Endothelial cell of umbilical vein (primary cell): ENCODE measurements around the gene ATXN7L1. TPM values are rescaled to one million over a fixed set of nuclear protein-coding genes. Genes with fewer than 3 reads are reported as not detected.
A peak's percentile ranks its signal among the peaks of the same experiment; 100 is the strongest.

Experiments used
- BruUV-seq: library from RNA; stranded (reverse); fragments of 400-500 nt; replicated peaks from 2 replicates; lab custom pipeline; 2021; lab: Mats Ljungman, UMichigan
- CTCF ChIA-PET: fragments of 300-600, 350-600 bp; sonication (Branson Sonifier 250); formaldehyde crosslinking; loops from one replicate; lab custom pipeline; 2021; ENCODE audit warnings: antibody characterized with exemption, inconsistent platforms; lab: Charles Lee
- POLR2A ChIA-PET: fragments of 300-600, 350-600 bp; sonication (Branson Sonifier 250); formaldehyde crosslinking; loops from one replicate; lab custom pipeline; 2021; ENCODE audit warnings: antibody characterized with exemption, inconsistent platforms; lab: Charles Lee
- DNase-seq: peaks from one replicate; pipeline ENCODE4 v3.0.0-alpha.2; 2011; ENCODE audit warnings: low read depth, low spot score
- FAIRE-seq: peaks from 2 replicates; lab custom pipeline; 2011; peaks lifted over from hg19 to GRCh38; lab: Jason Lieb, UNC
- H2AFZ ChIP-seq: 2 replicates; pipeline ENCODE4 v1.6.0; 2012; ENCODE audit warnings: low read depth, low read length, control low read depth, inconsistent platforms
- H3K27ac ChIP-seq: 2 replicates; pipeline ENCODE4 v1.5.1; 2011; ENCODE audit warnings: low read depth, mild to moderate bottlenecking, control low read depth, low read length, moderate library complexity; ENCODE audit not compliant: insufficient read depth
- H3K27me3 ChIP-seq, 2 experiments: 2 replicates each; pipeline versions ENCODE4 v1.6.0 to v1.6.1; 2011; ENCODE audit warnings: low read length in 2 of 2, mixed read lengths in 1 of 2; ENCODE audit not compliant: control insufficient read depth in 2 of 2, insufficient read depth in 2 of 2
- H3K36me3 ChIP-seq, 2 experiments: 2 replicates in 1 of 2; 3 replicates in 1 of 2; pipeline ENCODE4 v1.5.1; 2011; ENCODE audit warnings: low read length in 2 of 2, mild to moderate bottlenecking in 1 of 2, moderate library complexity in 1 of 2; ENCODE audit not compliant: control insufficient read depth in 2 of 2, insufficient read depth in 2 of 2; ENCODE audit errors: extremely low read depth in 1 of 2
- H3K4me1 ChIP-seq: 3 replicates; pipeline ENCODE4 v1.5.1; 2011; ENCODE audit warnings: mild to moderate bottlenecking, low read length; ENCODE audit not compliant: control insufficient read depth, insufficient read depth; ENCODE audit errors: extremely low read depth
- H3K4me2 ChIP-seq: 2 replicates; pipeline ENCODE4 v1.6.1; 2011; ENCODE audit warnings: low read length, control low read depth, mixed read lengths; ENCODE audit not compliant: insufficient read depth
- H3K4me3 ChIP-seq, 3 experiments: fragments of 200-600 bp in 1 of 3; sonication (generic), shearing (Covaris generic) in 1 of 3; replicated peaks in 1 of 3; 2 replicates each; pipeline ENCODE4 v1.5.1; 2011 to 2016; ENCODE audit warnings: control low read depth in 3 of 3, low read length in 3 of 3, mild to moderate bottlenecking in 2 of 3, inconsistent platforms in 1 of 3, low read depth in 1 of 3, moderate library complexity in 1 of 3; ENCODE audit not compliant: insufficient read depth in 1 of 3
- H3K79me2 ChIP-seq: 2 replicates; pipeline ENCODE4 v1.6.0; 2012; ENCODE audit warnings: low read length, inconsistent platforms; ENCODE audit not compliant: control insufficient read depth, insufficient read depth
- H3K9ac ChIP-seq: replicated peaks from 2 replicates; pipeline ENCODE3; 2011; ENCODE audit warnings: low read length, control low read depth; ENCODE audit not compliant: insufficient read depth; ENCODE audit errors: extremely low read depth
- H3K9me1 ChIP-seq: replicated peaks from 3 replicates; pipeline ENCODE4 v1.6.0; 2011; ENCODE audit warnings: mild to moderate bottlenecking, low read length; ENCODE audit not compliant: control insufficient read depth, insufficient read depth; ENCODE audit errors: extremely low read depth
- H3K9me3 ChIP-seq: replicated peaks from 2 replicates; pipeline ENCODE4 v1.5.1; 2012; ENCODE audit warnings: low read length, inconsistent platforms; ENCODE audit not compliant: control insufficient read depth, insufficient read depth
- H4K20me1 ChIP-seq: replicated peaks from 2 replicates; pipeline ENCODE3; 2011; ENCODE audit warnings: mild to moderate bottlenecking, low read length; ENCODE audit not compliant: control insufficient read depth, insufficient read depth; ENCODE audit errors: extremely low read depth
- CTCF ChIP-seq, 2 donors: IDR thresholded peaks; 1 replicate in 1 of 2; 2 replicates in 1 of 2; pipeline ENCODE4 v1.5.1; 2011; ENCODE audit warnings: low read length in 2 of 2, mild to moderate bottlenecking in 2 of 2, moderate library complexity in 2 of 2, control low read depth in 1 of 2, inconsistent platforms in 1 of 2, low read depth in 1 of 2; ENCODE audit not compliant: insufficient read depth in 1 of 2; ENCODE audit errors: extremely low read depth in 1 of 2
- EZH2 ChIP-seq: IDR thresholded peaks from 2 replicates; pipeline ENCODE4 v1.6.1; 2012; ENCODE audit warnings: borderline replicate concordance, low read depth, mild to moderate bottlenecking, moderate library complexity, low read length, inconsistent platforms; ENCODE audit not compliant: severe bottlenecking
- FOS ChIP-seq: IDR thresholded peaks from 2 replicates; pipeline ENCODE4 v1.6.1; 2011; ENCODE audit warnings: mild to moderate bottlenecking, low read length, moderate library complexity, borderline replicate concordance; ENCODE audit not compliant: insufficient read depth
- GATA2 ChIP-seq: IDR thresholded peaks from 2 replicates; pipeline ENCODE4 v1.7.0; 2011; ENCODE audit warnings: low read depth, mild to moderate bottlenecking, moderate library complexity, mixed read lengths, low read length; ENCODE audit not compliant: insufficient read length, insufficient read depth
- JUN ChIP-seq: IDR thresholded peaks from 2 replicates; pipeline ENCODE4 v1.6.1; 2011; ENCODE audit warnings: borderline replicate concordance, low read depth; ENCODE audit not compliant: insufficient read length, insufficient read depth
- MAX ChIP-seq: IDR thresholded peaks from 2 replicates; pipeline ENCODE4 v1.6.1; 2011; ENCODE audit not compliant: insufficient read depth, insufficient read length
- MYC ChIP-seq: IDR thresholded peaks from one replicate; pipeline ENCODE4 v1.6.1; 2011; ENCODE audit warnings: mild to moderate bottlenecking, low read depth, low read length
- POLR2A ChIP-seq: IDR thresholded peaks from 2 replicates; pipeline ENCODE4 v1.6.1; 2012; ENCODE audit warnings: low read depth, mild to moderate bottlenecking, control low read depth, low read length
- POLR2AphosphoS5 ChIP-seq: IDR thresholded peaks from 2 replicates; pipeline ENCODE4 v1.6.1; 2012; ENCODE audit warnings: low read depth, mild to moderate bottlenecking, control low read depth, low read length, moderate library complexity; ENCODE audit not compliant: insufficient read depth
- dilution Hi-C: fragments of 300-500 bp; cut with MboI; formaldehyde crosslinking; loops from one replicate; pipeline ENCODE4 v1.15.0; 2019; ENCODE audit warnings: low sequenced_read_pairs; ENCODE audit not compliant: extremely low pct_ligation_motif_present
- intact Hi-C: fragments of 100-400 bp; cut with micrococcal nuclease; formaldehyde crosslinking; loops from one replicate; pipeline ENCODE4 v1.10.0; 2022
- polyA plus RNA-seq, 4 experiments: library from polyadenylated mRNA; depleted of rRNA in 3 of 4; stranded (reverse) in 3 of 4; unstranded in 1 of 4; fragments of >200 nt; gene quantifications; 2 replicates each; pipeline versions ENCODE4 v1.2.1 to v1.2.3, GENCODE V29; 2011 to 2012; ENCODE audit warnings: missing spikeins in 1 of 4
- total RNA-seq: library from RNA; stranded (reverse); gene quantifications from 2 replicates; pipeline ENCODE4 v1.2.3, GENCODE V29; 2021

Gene ATXN7L1
- total and polyA plus RNA-seq, 2 donors (not counting 3 experiments of a cell fraction or from before 2014, with no cell fraction given) = 4.6 to 15.6 TPM

GRCh38 chr7:105677817-105678573 is 198.4 kb downstream of the ATXN7L1 start:
- Histone ChIP-seq H3K4me1 (peaks cover 17% of the 10 kb centered on the region), H2AFZ (no peak overlapping the region), H3K4me2 (peak overlapping the region; percentile 15), H3K9ac (no peak overlapping the region), H3K27ac (no peak overlapping the region), H3K36me3 (no peaks in the 10 kb centered on the region), H3K9me1 (no peaks in the 10 kb centered on the region), H3K27me3 (no peaks in the 10 kb centered on the region), H4K20me1 (peaks cover under 1% of the 10 kb centered on the region), H3K79me2 (no peaks in the 10 kb centered on the region), H3K9me3 (no peaks in the 10 kb centered on the region), H3K4me3 (no peak overlapping the region)
- TF ChIP-seq MYC (no peak), POLR2AphosphoS5 (no peak), CTCF (IDR thresholded peaks at IDR 0.05; ENCODE audit: extremely low read depth in 1 of 2, insufficient read depth in 1 of 2, low read depth in 1 of 2, low read length in 2 of 2) (no peak), MAX (no peak), FOS (no peak), JUN (no peak), EZH2 (no peak), GATA2 (no peak), POLR2A (no peak)
- no TSS peak for BruUV-seq
- ChIA-PET CTCF (interaction anchor here (1.7 to 1.8 kb wide), 2 partner anchors 21 to 83 kb away, joined by 4 to 6 read pairs; no protein-coding TSS in a partner anchor), POLR2A (interaction anchor here (0.7 kb wide), 1 partner anchor 1097 kb away, joined by 3 read pairs; no protein-coding TSS in a partner anchor)
- dilution Hi-C loops (no loop called here), intact Hi-C loops (no loop called here)
- FAIRE-seq (peak; percentile 54), DNase-seq (no peak)
